GM12801 (cell line): ENCODE data around the gene KCNH3.

ENCODE experiments used
- CTCF ChIP-seq: IDR thresholded peaks from one replicate; pipeline ENCODE4 v1.5.1; 2011; ENCODE audit warnings: control low read depth; ENCODE audit not compliant: insufficient read length; ENCODE audit errors: extremely low read depth

Gene KCNH3

GRCh38 chr12:49518914-49519573 is 19.8 kb upstream of the KCNH3 start:
- no peak for TF ChIP-seq CTCF

GRCh38 chr12:49519574-49519936 is 19.3 kb upstream of the KCNH3 start:
- TF ChIP-seq CTCF, result no peak

GRCh38 chr12:49521389-49521788 is 17.4 kb upstream of the KCNH3 start:
- no peak for TF ChIP-seq CTCF

GRCh38 chr12:49524660-49525324 is 14.0 kb upstream of the KCNH3 start:
- no peak for TF ChIP-seq CTCF

GRCh38 chr12:49525942-49526341 is 12.9 kb upstream of the KCNH3 start:
- no peak for TF ChIP-seq CTCF

GRCh38 chr12:49527361-49528130 is 11.3 kb upstream of the KCNH3 start:
- no peak for TF ChIP-seq CTCF

- no peak for TF ChIP-seq CTCF
Measured at GRCh38 chr12:49529414-49529813, 9.4 kb upstream of the KCNH3 start.
